K562 (cell line): Measurements from ENCODE around the gene NMNAT1. TPM values are rescaled to one million over a fixed set of nuclear protein-coding genes. Genes with fewer than 3 reads are reported as not detected.

ENCODE experiments used
- E2F3 ChIP-seq: fragments of 250-450 bp; sonication (Bioruptor Pico); IDR thresholded peaks from 2 replicates; pipeline ENCODE4 v1.4.0; 2020; ENCODE audit warnings: mild to moderate bottlenecking
- ESRRB ChIP-seq: fragments of 250-450 bp; sonication (Bioruptor Pico); IDR thresholded peaks from 2 replicates; pipeline ENCODE4 v1.5.0; 2020; ENCODE audit warnings: mild to moderate bottlenecking, moderate library complexity, borderline replicate concordance
- GTF2A2 ChIP-seq: IDR thresholded peaks from 2 replicates; pipeline ENCODE4 v1.6.1; 2016; ENCODE audit warnings: mild to moderate bottlenecking, missing genetic modification characterization, missing compliant biosample characterization
- JUND ChIP-seq, 2 experiments: IDR thresholded peaks; 2 replicates in 1 of 2; 3 replicates in 1 of 2; pipeline ENCODE4 v1.6.1; 2011; ENCODE audit warnings: borderline replicate concordance in 2 of 2, low read depth in 2 of 2, low read length in 2 of 2, improper control_type of control experiment in 1 of 2, missing biosample characterization in 1 of 2, missing genetic modification characterization in 1 of 2, missing genetic modification reagents in 1 of 2
- NCOA2 ChIP-seq, 2 experiments: fragments of 450-650 bp; IDR thresholded peaks; 2 replicates each; pipeline ENCODE4 v1.6.1; 2018; ENCODE audit warnings: mild to moderate bottlenecking in 2 of 2, moderate library complexity in 1 of 2; ENCODE audit not compliant: partially characterized antibody in 2 of 2
- RBM25 ChIP-seq: fragments of 200-400 bp; formaldehyde crosslinking; IDR thresholded peaks from 2 replicates; pipeline ENCODE4 v1.6.1; 2018; ENCODE audit warnings: low read length, low read depth, moderate library complexity; ENCODE audit not compliant: severe bottlenecking
- SAFB ChIP-seq: fragments of 200-400 bp; formaldehyde crosslinking; IDR thresholded peaks from 2 replicates; pipeline ENCODE4 v1.6.1; 2017; ENCODE audit warnings: low read depth, low read length, borderline replicate concordance
- TRIM28 ChIP-seq: fragments of 450-650 bp; IDR thresholded peaks from 2 replicates; pipeline ENCODE4 v1.6.1; 2017
- ZEB2 ChIP-seq: fragments of 450-650 bp; IDR thresholded peaks from 2 replicates; pipeline ENCODE4 v1.6.1; 2016
- ZNF24 ChIP-seq: fragments of 450-650 bp; IDR thresholded peaks from 2 replicates; pipeline ENCODE4 v1.6.1; 2016
- polyA plus RNA-seq, 8 experiments: library from polyadenylated mRNA; depleted of rRNA in 4 of 8; stranded (reverse) in 5 of 8; unstranded in 3 of 8; fragments of >200 nt; fragmentation: Nextera tagmentation in 2 of 8; fragmentation: Illumina TruSeq in 1 of 8; extraction: Ambion mirVana in 2 of 8; extraction: Trizol in 1 of 8; gene quantifications; 2 replicates each; pipeline versions ENCODE4 v1.2.1 to v1.2.3, GENCODE V29; 2011 to 2014; ENCODE audit warnings: inconsistent platforms in 1 of 8, missing spikeins in 1 of 8
- total RNA-seq, 7 experiments: library from RNA; depleted of rRNA in 6 of 7; stranded (reverse); fragments of >200 nt in 6 of 7; fragmentation: Illumina TruSeq in 2 of 7; extraction: Trizol in 2 of 7; gene quantifications; 2 replicates each; pipeline versions ENCODE4 v1.2.1 to v1.2.3, GENCODE V29; 2011 to 2021; ENCODE audit warnings: low replicate concordance in 1 of 7
- TF ChIP-seq, protein P1 (sequence below): IDR thresholded peaks from 3 replicates; pipeline ENCODE4 v1.6.1; 2011; ENCODE audit warnings: borderline replicate concordance, mild to moderate bottlenecking, moderate library complexity; ENCODE audit not compliant: insufficient read length; ENCODE audit errors: extremely low read depth
- TF ChIP-seq, protein P2 (sequence below): sonication (generic); formaldehyde crosslinking; IDR thresholded peaks from 2 replicates; pipeline ENCODE4 v1.8.1; 2023; ENCODE audit warnings: mild to moderate bottlenecking, missing genetic modification reagents
- TF ChIP-seq, protein P3 (sequence below): fragments of 450-650 bp; IDR thresholded peaks from 2 replicates; pipeline ENCODE4 v1.6.1; 2016; ENCODE audit warnings: borderline replicate concordance
- TF ChIP-seq, protein P4 (sequence below): sonication (generic); formaldehyde crosslinking; IDR thresholded peaks from 2 replicates; pipeline ENCODE4 v1.4.0; 2020; ENCODE audit warnings: mild to moderate bottlenecking, missing genetic modification reagents
- TF ChIP-seq, protein P5 (sequence below): fragments of 250-450 bp; sonication (Bioruptor Pico); IDR thresholded peaks from 2 replicates; pipeline ENCODE4 v1.8.0; 2021; ENCODE audit warnings: moderate library complexity, mild to moderate bottlenecking, inconsistent platforms

The NMNAT1 gene
- total and polyA plus RNA-seq, 9 of the 15 experiments (the other 6 are each of a cell fraction or from before 2014, with no cell fraction given) = 5.1 to 14.6 (median 12.1) TPM

DNA sequence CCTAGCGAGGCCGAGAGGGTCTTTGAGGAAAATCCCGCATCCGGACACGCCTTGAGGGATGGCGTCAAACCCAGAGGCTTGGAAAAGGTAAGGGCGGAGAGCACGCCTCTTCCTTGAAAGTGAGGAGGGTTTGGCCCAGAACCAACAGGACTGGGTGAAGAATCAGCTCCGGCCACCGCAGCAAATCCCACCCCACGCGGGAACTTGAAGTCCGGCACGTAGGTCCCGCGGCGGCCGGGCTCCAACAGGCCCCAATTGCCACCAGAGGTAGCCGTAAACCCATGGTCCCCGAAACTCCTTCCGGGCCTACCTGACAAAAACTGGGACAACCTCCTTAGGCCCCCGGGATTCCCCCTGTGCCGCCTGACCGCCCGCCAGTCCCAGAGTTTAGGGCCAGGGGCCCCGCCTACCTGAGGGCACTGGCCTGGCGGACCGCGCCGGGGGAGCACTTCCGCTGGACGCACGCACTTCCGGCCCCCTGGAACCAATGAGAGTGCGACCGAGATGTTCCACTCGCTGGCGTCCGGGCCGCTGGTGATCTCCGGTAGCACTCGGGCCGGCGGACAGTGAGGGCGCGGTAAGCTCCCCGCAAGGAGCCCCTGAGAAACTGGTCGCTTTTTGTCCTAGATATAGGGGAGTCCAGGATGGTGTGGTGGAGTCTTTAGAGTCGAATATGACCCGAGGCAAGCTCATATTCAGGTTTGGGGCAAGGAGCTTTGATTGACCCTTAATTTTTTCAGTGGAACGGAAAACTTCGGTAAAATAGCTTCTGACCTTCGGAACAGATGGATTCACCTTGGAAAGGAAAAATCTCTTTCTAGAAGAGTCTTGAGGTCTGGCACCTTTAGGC lies at the start of gene NMNAT1, which contains the start of gene LZIC (continued):
- TF ChIP-seq, protein P1, sequence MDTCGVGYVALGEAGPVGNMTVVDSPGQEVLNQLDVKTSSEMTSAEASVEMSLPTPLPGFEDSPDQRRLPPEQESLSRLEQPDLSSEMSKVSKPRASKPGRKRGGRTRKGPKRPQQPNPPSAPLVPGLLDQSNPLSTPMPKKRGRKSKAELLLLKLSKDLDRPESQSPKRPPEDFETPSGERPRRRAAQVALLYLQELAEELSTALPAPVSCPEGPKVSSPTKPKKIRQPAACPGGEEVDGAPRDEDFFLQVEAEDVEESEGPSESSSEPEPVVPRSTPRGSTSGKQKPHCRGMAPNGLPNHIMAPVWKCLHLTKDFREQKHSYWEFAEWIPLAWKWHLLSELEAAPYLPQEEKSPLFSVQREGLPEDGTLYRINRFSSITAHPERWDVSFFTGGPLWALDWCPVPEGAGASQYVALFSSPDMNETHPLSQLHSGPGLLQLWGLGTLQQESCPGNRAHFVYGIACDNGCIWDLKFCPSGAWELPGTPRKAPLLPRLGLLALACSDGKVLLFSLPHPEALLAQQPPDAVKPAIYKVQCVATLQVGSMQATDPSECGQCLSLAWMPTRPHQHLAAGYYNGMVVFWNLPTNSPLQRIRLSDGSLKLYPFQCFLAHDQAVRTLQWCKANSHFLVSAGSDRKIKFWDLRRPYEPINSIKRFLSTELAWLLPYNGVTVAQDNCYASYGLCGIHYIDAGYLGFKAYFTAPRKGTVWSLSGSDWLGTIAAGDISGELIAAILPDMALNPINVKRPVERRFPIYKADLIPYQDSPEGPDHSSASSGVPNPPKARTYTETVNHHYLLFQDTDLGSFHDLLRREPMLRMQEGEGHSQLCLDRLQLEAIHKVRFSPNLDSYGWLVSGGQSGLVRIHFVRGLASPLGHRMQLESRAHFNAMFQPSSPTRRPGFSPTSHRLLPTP = no peak
- peak; percentile 79; the same call in 1 of the 2 replicates for TF ChIP-seq JUND (IDR thresholded peaks at IDR 0.05; ENCODE audit: borderline replicate concordance, low read depth, low read length)
- peak; percentile 48; the same call in 2 of the 3 replicates for TF ChIP-seq JUND (tag; IDR thresholded peaks at IDR 0.05; ENCODE audit: borderline replicate concordance, low read depth, low read length)
- peak; percentile 99 for TF ChIP-seq ZEB2
- no peak for TF ChIP-seq NCOA2 (IDR thresholded peaks at IDR 0.05; ENCODE audit: partially characterized antibody in 2 of 2)
- peak; percentile 69 for TF ChIP-seq RBM25
- peak; percentile 55; the same call in 1 of the 2 replicates for TF ChIP-seq E2F3
- TF ChIP-seq, protein P2, sequence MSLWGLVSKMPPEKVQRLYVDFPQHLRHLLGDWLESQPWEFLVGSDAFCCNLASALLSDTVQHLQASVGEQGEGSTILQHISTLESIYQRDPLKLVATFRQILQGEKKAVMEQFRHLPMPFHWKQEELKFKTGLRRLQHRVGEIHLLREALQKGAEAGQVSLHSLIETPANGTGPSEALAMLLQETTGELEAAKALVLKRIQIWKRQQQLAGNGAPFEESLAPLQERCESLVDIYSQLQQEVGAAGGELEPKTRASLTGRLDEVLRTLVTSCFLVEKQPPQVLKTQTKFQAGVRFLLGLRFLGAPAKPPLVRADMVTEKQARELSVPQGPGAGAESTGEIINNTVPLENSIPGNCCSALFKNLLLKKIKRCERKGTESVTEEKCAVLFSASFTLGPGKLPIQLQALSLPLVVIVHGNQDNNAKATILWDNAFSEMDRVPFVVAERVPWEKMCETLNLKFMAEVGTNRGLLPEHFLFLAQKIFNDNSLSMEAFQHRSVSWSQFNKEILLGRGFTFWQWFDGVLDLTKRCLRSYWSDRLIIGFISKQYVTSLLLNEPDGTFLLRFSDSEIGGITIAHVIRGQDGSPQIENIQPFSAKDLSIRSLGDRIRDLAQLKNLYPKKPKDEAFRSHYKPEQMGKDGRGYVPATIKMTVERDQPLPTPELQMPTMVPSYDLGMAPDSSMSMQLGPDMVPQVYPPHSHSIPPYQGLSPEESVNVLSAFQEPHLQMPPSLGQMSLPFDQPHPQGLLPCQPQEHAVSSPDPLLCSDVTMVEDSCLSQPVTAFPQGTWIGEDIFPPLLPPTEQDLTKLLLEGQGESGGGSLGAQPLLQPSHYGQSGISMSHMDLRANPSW = no peak
- TF ChIP-seq, protein P3, sequence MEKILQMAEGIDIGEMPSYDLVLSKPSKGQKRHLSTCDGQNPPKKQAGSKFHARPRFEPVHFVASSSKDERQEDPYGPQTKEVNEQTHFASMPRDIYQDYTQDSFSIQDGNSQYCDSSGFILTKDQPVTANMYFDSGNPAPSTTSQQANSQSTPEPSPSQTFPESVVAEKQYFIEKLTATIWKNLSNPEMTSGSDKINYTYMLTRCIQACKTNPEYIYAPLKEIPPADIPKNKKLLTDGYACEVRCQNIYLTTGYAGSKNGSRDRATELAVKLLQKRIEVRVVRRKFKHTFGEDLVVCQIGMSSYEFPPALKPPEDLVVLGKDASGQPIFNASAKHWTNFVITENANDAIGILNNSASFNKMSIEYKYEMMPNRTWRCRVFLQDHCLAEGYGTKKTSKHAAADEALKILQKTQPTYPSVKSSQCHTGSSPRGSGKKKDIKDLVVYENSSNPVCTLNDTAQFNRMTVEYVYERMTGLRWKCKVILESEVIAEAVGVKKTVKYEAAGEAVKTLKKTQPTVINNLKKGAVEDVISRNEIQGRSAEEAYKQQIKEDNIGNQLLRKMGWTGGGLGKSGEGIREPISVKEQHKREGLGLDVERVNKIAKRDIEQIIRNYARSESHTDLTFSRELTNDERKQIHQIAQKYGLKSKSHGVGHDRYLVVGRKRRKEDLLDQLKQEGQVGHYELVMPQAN = peak; percentile 90
- TF ChIP-seq ZNF24 = peak; percentile 62; the same call in 1 of the 2 replicates
- 0 out of 2 replicates have a peak, but pooled peaks have one; percentile 40 for TF ChIP-seq SAFB
- peak; percentile 77 for TF ChIP-seq GTF2A2 (tag)
- TF ChIP-seq TRIM28 = no peak
- no peak for TF ChIP-seq ESRRB (CRISPR knock-in tag)
- TF ChIP-seq, protein P4, sequence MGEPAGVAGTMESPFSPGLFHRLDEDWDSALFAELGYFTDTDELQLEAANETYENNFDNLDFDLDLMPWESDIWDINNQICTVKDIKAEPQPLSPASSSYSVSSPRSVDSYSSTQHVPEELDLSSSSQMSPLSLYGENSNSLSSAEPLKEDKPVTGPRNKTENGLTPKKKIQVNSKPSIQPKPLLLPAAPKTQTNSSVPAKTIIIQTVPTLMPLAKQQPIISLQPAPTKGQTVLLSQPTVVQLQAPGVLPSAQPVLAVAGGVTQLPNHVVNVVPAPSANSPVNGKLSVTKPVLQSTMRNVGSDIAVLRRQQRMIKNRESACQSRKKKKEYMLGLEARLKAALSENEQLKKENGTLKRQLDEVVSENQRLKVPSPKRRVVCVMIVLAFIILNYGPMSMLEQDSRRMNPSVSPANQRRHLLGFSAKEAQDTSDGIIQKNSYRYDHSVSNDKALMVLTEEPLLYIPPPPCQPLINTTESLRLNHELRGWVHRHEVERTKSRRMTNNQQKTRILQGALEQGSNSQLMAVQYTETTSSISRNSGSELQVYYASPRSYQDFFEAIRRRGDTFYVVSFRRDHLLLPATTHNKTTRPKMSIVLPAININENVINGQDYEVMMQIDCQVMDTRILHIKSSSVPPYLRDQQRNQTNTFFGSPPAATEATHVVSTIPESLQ (CRISPR knock-in tag) = peak; percentile 86
- TF ChIP-seq, protein P5, sequence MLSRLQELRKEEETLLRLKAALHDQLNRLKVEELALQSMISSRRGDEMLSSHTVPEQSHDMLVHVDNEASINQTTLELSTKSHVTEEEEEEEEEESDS = no peak
